Heart right ventricle (tissue), 16 donors: Measurements from ENCODE around the gene ABHD8. TPM values are rescaled to one million over a fixed set of nuclear protein-coding genes. Genes with fewer than 3 reads are reported as not detected.

ENCODE experiments used
- ATAC-seq, 8 donors: fragments of 200-7000 bp; cut with Tn5 transposase; one replicate each; pipeline ENCODE4 v1.9.1; 2020; ENCODE audit warnings: mild to moderate bottlenecking in 8 of 8, moderate library complexity in 8 of 8, moderate number of reproducible peaks in 1 of 8
- DNase-seq, 2 donors: peaks; one replicate each; pipeline ENCODE4 v3.0.0-alpha.2; 2020
- H3K27ac ChIP-seq, 10 donors: fragments of 200-600 bp; sonication (generic) in 2 of 10; one replicate each; pipeline versions ENCODE4 v1.5.0 to v1.8.0; 2020 to 2022; ENCODE audit warnings: mild to moderate bottlenecking in 3 of 10
- H3K27me3 ChIP-seq, 7 donors: fragments of 200-600 bp; one replicate each; pipeline ENCODE4 v1.8.0; 2021 to 2022; ENCODE audit warnings: mild to moderate bottlenecking in 2 of 7
- H3K36me3 ChIP-seq, 9 donors: fragments of 200-600 bp; sonication (generic) in 1 of 9; one replicate each; pipeline versions ENCODE4 v1.5.0 to v1.8.0; 2020 to 2022; ENCODE audit warnings: mild to moderate bottlenecking in 2 of 9
- H3K4me1 ChIP-seq, 9 donors: fragments of 200-600 bp; sonication (generic) in 1 of 9; one replicate each; pipeline versions ENCODE4 v1.5.0 to v1.8.0; 2020 to 2022; ENCODE audit warnings: mild to moderate bottlenecking in 4 of 9
- H3K4me3 ChIP-seq, 10 donors: fragments of 200-600 bp; sonication (generic) in 2 of 10; one replicate each; pipeline versions ENCODE4 v1.5.0 to v1.8.0; 2020 to 2022; ENCODE audit warnings: mild to moderate bottlenecking in 7 of 10, moderate library complexity in 2 of 10
- H3K9me3 ChIP-seq, 11 donors: fragments of 200-600 bp in 10 of 11; sonication (generic) in 2 of 11; one replicate each; pipeline versions ENCODE4 v1.5.0 to v1.8.0; 2013 to 2022; ENCODE audit warnings: mild to moderate bottlenecking in 2 of 11, control low read depth in 1 of 11, moderate library complexity in 1 of 11
- WGBS, 2 donors: extraction: QIAGEN DNeasy Blood & Tissue Kit; methylation state at CpG; one replicate each; pipeline ENCODE4 v1.1.7; 2013; ENCODE audit warnings: inconsistent platforms in 1 of 2; 5-methylcytosine and 5-hydroxymethylcytosine counted together
- intact Hi-C, 10 donors: fragments of 100-400 bp; cut with DNase I; formaldehyde crosslinking; loops; one replicate each; pipeline versions ENCODE4 v1.11.1 to v1.14.2; 2022
- polyA plus RNA-seq, 2 donors: library from polyadenylated mRNA; stranded (reverse); fragments of 200-250 nt; gene quantifications; one replicate each; pipeline ENCODE4 v1.2.3, GENCODE V29; 2013
- total RNA-seq, 10 donors: library from RNA; stranded (reverse); fragmentation: NEBNext Ultra II Directional in 3 of 10; extraction: Animal tissue kit (Norgen Biotek cat#: 25700) in 3 of 10; gene quantifications; one replicate each; pipeline versions ENCODE4 v1.2.1 to v1.2.4, GENCODE V29; 2021 to 2023
- TF ChIP-seq, protein P1 (sequence below), 9 donors: fragments of 200-600 bp; sonication (generic) in 2 of 9; IDR thresholded peaks; one replicate each; pipeline versions ENCODE4 v1.5.0 to v1.8.0; 2021 to 2022; ENCODE audit warnings: antibody characterized with exemption in 9 of 9, mild to moderate bottlenecking in 5 of 9, moderate library complexity in 1 of 9
- donor health status: Arrhythmogenic right ventricular cardiomyopathy.
- donor health status: ischemic (EF 13 %, LVEDD 7.1; RV severe dilation, severe dysfunction).
- donor health status: healthy with polysubstance abuse.
- donor health status: DM: no; HTN: yes; CAD: no.
- donor health status: DM: no; HTN: no; CAD: no.
- donor health status: ischemic (EF 25% LVEDD 6.9; RV normal size, moderate dysfunction).
- donor health status: ischemic (EF 25% LVEDD 5.7; RV mildly dilated, moderate dysfunction).
- donor health status: healthy.
- donor health status: DM: yes; HTN: yes; CAD: no.
- donor health status: Ischemic cardiomyopathy.
- donor health status: ischemic (EF 35%, LVEDD 5.7; RV mildly dilated, moderate dysfunction).
- donor health status: nonischemic (EF 11% LVEDD 7.7; RV severe dilation, severe dysfunction).
- donor health status: DM: yes; HTN: yes; CAD: no.
- donor health status: PGD.
- donor health status: ischemic (EF 29% LVEDD 5.4; RV normal size, mild dysfunction).
- donor health status: nonischemic (EF 23%, LVEDD 6.1; RV moderate dilation, normal function).

ABHD8 gene
- total and polyA plus RNA-seq, 12 donors = 6.0 to 16.9 (median 8.2) TPM

- Histone ChIP-seq H3K4me3 (no peak overlapping the region), H3K4me1 (peaks cover 0 to 11% (median 0%) of the 10 kb centered on the region in 9 donors), H3K36me3 (peaks cover 0 to 64% (median 20%) of the 10 kb centered on the region in 9 donors), H3K9me3 (no peaks in the 10 kb centered on the region), H3K27me3 (no peaks in the 10 kb centered on the region), H3K27ac (no peak overlapping the region)
- intact Hi-C loops = no loop called here
- TF ChIP-seq, protein P1, sequence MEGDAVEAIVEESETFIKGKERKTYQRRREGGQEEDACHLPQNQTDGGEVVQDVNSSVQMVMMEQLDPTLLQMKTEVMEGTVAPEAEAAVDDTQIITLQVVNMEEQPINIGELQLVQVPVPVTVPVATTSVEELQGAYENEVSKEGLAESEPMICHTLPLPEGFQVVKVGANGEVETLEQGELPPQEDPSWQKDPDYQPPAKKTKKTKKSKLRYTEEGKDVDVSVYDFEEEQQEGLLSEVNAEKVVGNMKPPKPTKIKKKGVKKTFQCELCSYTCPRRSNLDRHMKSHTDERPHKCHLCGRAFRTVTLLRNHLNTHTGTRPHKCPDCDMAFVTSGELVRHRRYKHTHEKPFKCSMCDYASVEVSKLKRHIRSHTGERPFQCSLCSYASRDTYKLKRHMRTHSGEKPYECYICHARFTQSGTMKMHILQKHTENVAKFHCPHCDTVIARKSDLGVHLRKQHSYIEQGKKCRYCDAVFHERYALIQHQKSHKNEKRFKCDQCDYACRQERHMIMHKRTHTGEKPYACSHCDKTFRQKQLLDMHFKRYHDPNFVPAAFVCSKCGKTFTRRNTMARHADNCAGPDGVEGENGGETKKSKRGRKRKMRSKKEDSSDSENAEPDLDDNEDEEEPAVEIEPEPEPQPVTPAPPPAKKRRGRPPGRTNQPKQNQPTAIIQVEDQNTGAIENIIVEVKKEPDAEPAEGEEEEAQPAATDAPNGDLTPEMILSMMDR (IDR thresholded peaks at IDR 0.05) = no peak
- DNase-seq (no peak), ATAC-seq (no peak)
- WGBS, 2 donors = 44 to 45% methylated on average over 50 to 56 of the region's 56 CpGs
These were observed 20.2 kb upstream of the ABHD8 start for GRCh38 chr19:17323300-17323963.

DNA sequence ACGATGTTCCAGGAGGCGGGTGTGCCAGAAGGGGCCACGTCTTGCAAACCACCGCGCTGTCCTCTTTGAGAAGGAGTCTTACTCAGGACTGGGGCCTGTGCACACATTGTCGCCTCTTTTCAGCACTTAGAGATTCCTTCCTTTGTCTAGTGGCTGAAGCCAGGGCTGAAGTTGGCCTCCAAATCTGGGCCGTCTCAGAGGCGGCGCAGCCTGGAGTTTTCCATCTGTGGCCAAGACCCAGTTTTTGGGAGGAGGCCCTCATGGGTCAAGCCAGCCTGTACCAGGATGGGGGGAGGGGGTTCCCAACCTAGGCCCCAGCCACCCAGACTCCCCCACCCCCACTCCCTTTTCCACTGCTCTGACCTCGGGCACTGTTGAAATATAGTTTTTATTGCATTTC, 19.6 kb upstream of the ABHD8 start:
- intact Hi-C loops = no loop called here
- H3K27me3 ChIP-seq = no peaks in the 10 kb centered on the region
- peaks cover 0 to 68% (median 20%) of the 10 kb centered on the region in 9 donors for H3K36me3 ChIP-seq
- no peak for ATAC-seq
- no peak overlapping the region for H3K27ac ChIP-seq
- H3K4me3 ChIP-seq = no peak overlapping the region
- no peaks in the 10 kb centered on the region for H3K9me3 ChIP-seq
- H3K4me1 ChIP-seq = peaks cover 0 to 7% (median 0%) of the 10 kb centered on the region in 9 donors
- TF ChIP-seq, protein P1 (IDR thresholded peaks at IDR 0.05) = no peak
- no peak for DNase-seq
- 79 to 80% methylated on average over 10 of the region's 10 CpGs for WGBS, 2 donors

- intact Hi-C loops = no loop called here
- ATAC-seq = peak in 3 of 8 donors; percentile 11 to 19 (median 18)
- 90 to 93% methylated on average over 19 of the region's 19 CpGs for WGBS, 2 donors
- no peaks in the 10 kb centered on the region for H3K27me3 ChIP-seq
- DNase-seq = no peak
- H3K27ac ChIP-seq = no peak overlapping the region
- H3K4me1 ChIP-seq = peaks cover 0 to 7% (median 0%) of the 10 kb centered on the region in 9 donors
- no peaks in the 10 kb centered on the region for H3K9me3 ChIP-seq
- peaks cover 0 to 68% (median 20%) of the 10 kb centered on the region in 9 donors for H3K36me3 ChIP-seq
- TF ChIP-seq, protein P1 (IDR thresholded peaks at IDR 0.05) = no peak
- H3K4me3 ChIP-seq = no peak overlapping the region
These were observed 18.6 kb upstream of the ABHD8 start for GRCh38 chr19:17321655-17322489.

GRCh38 chr19:17320435-17320834, 17.2 kb upstream of the ABHD8 start:
- Histone ChIP-seq H3K27me3 (no peaks in the 10 kb centered on the region), H3K27ac (no peak overlapping the region), H3K4me3 (no peak overlapping the region), H3K36me3 (peaks cover 0 to 81% (median 27%) of the 10 kb centered on the region in 9 donors), H3K9me3 (no peaks in the 10 kb centered on the region), H3K4me1 (peaks cover 0 to 7% (median 0%) of the 10 kb centered on the region in 9 donors)
- ATAC-seq = peak in 1 of 8 donors; percentile 3
- TF ChIP-seq, protein P1 (IDR thresholded peaks at IDR 0.05) = no peak
- 84 to 90% methylated on average over 11 of the region's 11 CpGs for WGBS, 2 donors
- no peak for DNase-seq
- intact Hi-C loops = no loop called here
